K562 (cell line): Measurements from ENCODE around the gene RHNO1. TPM values are rescaled to one million over a fixed set of nuclear protein-coding genes. Genes with fewer than 3 reads are reported as not detected.
A peak's percentile ranks its signal among the peaks of the same experiment; 100 is the strongest.

Experiments used
- MYC ChIP-seq, 2 experiments: fragments of 250-450 bp in 1 of 2; sonication (Bioruptor Pico) in 1 of 2; IDR thresholded peaks; 2 replicates each; pipeline versions ENCODE4 v1.5.1 to v1.6.1; 2012 to 2021; ENCODE audit warnings: low read depth in 2 of 2, borderline replicate concordance in 1 of 2, improper control_type of control experiment in 1 of 2, low read length in 1 of 2, mild to moderate bottlenecking in 1 of 2, moderate library complexity in 1 of 2
- POLR2G ChIP-seq: fragments of 200-400 bp; formaldehyde crosslinking; IDR thresholded peaks from 2 replicates; pipeline ENCODE4 v1.6.1; 2017; ENCODE audit warnings: low read depth, mild to moderate bottlenecking, antibody characterized with exemption, low read length, moderate library complexity
- RBFOX2 ChIP-seq: fragments of 200-400 bp; formaldehyde crosslinking; IDR thresholded peaks from 2 replicates; pipeline ENCODE4 v1.6.1; 2017; ENCODE audit warnings: low read depth, mild to moderate bottlenecking, low read length, moderate library complexity
- SIN3A ChIP-seq, 2 experiments: fragments of 150-350 bp in 1 of 2; IDR thresholded peaks; 2 replicates each; pipeline ENCODE4 v1.6.1; 2011 to 2016; ENCODE audit warnings: borderline replicate concordance in 2 of 2, low read depth in 2 of 2, low read length in 2 of 2, mild to moderate bottlenecking in 2 of 2, moderate library complexity in 2 of 2; ENCODE audit not compliant: control insufficient read depth in 1 of 2
- TEAD1 ChIP-seq, 2 experiments: fragments of 450-650 bp in 1 of 2; sonication (generic) in 1 of 2; formaldehyde crosslinking; IDR thresholded peaks; 2 replicates each; pipeline versions ENCODE4 v1.4.0 to v1.8.0; 2020 to 2022; ENCODE audit warnings: mild to moderate bottlenecking in 2 of 2, missing genetic modification reagents in 1 of 2
- ZNF224 ChIP-seq: sonication (generic); formaldehyde crosslinking; IDR thresholded peaks from 2 replicates; pipeline ENCODE4 v1.8.0; 2022; ENCODE audit warnings: mild to moderate bottlenecking, missing genetic modification reagents
- polyA plus RNA-seq, 8 experiments: library from polyadenylated mRNA; depleted of rRNA in 4 of 8; stranded (reverse) in 5 of 8; unstranded in 3 of 8; fragments of >200 nt; fragmentation: Nextera tagmentation in 2 of 8; fragmentation: Illumina TruSeq in 1 of 8; extraction: Ambion mirVana in 2 of 8; extraction: Trizol in 1 of 8; gene quantifications; 2 replicates each; pipeline versions ENCODE4 v1.2.1 to v1.2.3, GENCODE V29; 2011 to 2014; ENCODE audit warnings: inconsistent platforms in 1 of 8, missing spikeins in 1 of 8
- total RNA-seq, 7 experiments: library from RNA; depleted of rRNA in 6 of 7; stranded (reverse); fragments of >200 nt in 6 of 7; fragmentation: Illumina TruSeq in 2 of 7; extraction: Trizol in 2 of 7; gene quantifications; 2 replicates each; pipeline versions ENCODE4 v1.2.1 to v1.2.3, GENCODE V29; 2011 to 2021; ENCODE audit warnings: low replicate concordance in 1 of 7
- TF ChIP-seq, protein P1 (sequence below), 3 experiments: fragments of 200-800 bp in 1 of 3; fragments of 250-450 bp in 1 of 3; fragments of 450-650 bp in 1 of 3; sonication (Bioruptor Pico) in 1 of 3; sonication (Bioruptor generic) in 1 of 3; formaldehyde crosslinking in 1 of 3; IDR thresholded peaks; 2 replicates each; pipeline versions ENCODE4 v1.6.1 to v1.8.0; 2016 to 2022; ENCODE audit warnings: mild to moderate bottlenecking in 2 of 3, missing genetic modification characterization in 2 of 3, missing compliant biosample characterization in 1 of 3, moderate library complexity in 1 of 3
- TF ChIP-seq, protein P2 (sequence below): fragments of 450-650 bp; formaldehyde crosslinking; IDR thresholded peaks from 2 replicates; pipeline ENCODE4 v1.4.0; 2020; ENCODE audit warnings: mild to moderate bottlenecking, mixed read lengths
- TF ChIP-seq, protein P3 (sequence below): sonication (generic); formaldehyde crosslinking; IDR thresholded peaks from 2 replicates; pipeline ENCODE4 v1.8.0; 2023; ENCODE audit warnings: mild to moderate bottlenecking, missing genetic modification reagents
- TF ChIP-seq, protein P4 (sequence below): sonication (generic); formaldehyde crosslinking; IDR thresholded peaks from 2 replicates; pipeline ENCODE4 v1.8.0; 2022; ENCODE audit warnings: mild to moderate bottlenecking, missing genetic modification reagents

RHNO1 gene
- total and polyA plus RNA-seq, 9 of the 15 experiments (the other 6 are each of a cell fraction or from before 2014, with no cell fraction given): 20.8 to 62.7 (median 28.8) TPM

DNA sequence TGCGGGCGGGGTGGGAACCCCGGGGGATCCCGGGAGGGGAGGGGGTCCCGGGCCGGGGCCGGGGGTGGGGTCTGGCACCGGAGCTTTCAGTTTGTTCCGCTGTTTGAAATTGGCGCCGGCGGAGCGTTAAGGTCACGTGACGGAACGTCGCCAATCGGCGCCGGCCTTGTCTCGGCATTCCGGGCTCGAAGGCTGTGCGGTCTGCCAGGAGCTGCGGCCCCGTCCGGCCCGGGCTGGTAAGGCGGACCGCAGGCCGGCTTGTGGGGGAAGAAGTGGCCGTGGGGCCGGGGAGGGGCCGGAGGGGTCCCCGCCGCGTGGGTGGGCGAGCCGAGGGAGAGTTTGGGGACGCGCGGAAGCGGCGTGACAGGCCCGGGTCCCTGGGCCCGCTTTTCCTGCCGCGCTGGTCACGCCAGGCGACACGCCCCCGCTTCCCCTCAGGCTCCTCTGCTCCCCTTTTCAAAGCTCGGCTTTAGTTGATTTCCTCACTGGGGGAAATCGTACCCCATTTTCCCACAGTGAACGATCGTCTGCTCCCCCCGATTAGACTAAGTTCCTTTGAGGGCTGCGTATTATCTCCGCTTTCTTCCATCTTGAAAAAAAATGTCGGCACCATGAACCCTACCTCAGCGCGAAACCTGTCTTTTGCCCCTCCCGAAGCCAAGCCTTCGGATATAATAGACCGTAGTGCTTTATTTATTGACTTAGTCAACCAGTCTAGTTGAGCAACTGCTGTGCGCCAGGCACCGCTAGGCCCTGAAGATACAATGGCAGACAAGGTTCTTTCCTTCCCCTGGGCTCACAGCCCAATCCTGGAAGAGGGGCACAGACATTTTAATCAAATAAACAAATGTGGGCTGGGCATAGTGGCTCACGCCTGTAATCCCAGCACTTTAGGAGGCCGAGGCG is at the start of gene RHNO1, which contains the start of gene FOXM1 (continued):
- TF ChIP-seq, protein P1, sequence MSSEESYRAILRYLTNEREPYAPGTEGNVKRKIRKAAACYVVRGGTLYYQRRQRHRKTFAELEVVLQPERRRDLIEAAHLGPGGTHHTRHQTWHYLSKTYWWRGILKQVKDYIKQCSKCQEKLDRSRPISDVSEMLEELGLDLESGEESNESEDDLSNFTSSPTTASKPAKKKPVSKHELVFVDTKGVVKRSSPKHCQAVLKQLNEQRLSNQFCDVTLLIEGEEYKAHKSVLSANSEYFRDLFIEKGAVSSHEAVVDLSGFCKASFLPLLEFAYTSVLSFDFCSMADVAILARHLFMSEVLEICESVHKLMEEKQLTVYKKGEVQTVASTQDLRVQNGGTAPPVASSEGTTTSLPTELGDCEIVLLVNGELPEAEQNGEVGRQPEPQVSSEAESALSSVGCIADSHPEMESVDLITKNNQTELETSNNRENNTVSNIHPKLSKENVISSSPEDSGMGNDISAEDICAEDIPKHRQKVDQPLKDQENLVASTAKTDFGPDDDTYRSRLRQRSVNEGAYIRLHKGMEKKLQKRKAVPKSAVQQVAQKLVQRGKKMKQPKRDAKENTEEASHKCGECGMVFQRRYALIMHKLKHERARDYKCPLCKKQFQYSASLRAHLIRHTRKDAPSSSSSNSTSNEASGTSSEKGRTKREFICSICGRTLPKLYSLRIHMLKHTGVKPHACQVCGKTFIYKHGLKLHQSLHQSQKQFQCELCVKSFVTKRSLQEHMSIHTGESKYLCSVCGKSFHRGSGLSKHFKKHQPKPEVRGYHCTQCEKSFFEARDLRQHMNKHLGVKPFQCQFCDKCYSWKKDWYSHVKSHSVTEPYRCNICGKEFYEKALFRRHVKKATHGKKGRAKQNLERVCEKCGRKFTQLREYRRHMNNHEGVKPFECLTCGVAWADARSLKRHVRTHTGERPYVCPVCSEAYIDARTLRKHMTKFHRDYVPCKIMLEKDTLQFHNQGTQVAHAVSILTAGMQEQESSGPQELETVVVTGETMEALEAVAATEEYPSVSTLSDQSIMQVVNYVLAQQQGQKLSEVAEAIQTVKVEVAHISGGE (CRISPR knock-in tag; IDR thresholded peaks at IDR 0.05): peak in 1 of 3 experiments; percentile 35; a peak in 1 of 6 replicates
- TF ChIP-seq, protein P2, sequence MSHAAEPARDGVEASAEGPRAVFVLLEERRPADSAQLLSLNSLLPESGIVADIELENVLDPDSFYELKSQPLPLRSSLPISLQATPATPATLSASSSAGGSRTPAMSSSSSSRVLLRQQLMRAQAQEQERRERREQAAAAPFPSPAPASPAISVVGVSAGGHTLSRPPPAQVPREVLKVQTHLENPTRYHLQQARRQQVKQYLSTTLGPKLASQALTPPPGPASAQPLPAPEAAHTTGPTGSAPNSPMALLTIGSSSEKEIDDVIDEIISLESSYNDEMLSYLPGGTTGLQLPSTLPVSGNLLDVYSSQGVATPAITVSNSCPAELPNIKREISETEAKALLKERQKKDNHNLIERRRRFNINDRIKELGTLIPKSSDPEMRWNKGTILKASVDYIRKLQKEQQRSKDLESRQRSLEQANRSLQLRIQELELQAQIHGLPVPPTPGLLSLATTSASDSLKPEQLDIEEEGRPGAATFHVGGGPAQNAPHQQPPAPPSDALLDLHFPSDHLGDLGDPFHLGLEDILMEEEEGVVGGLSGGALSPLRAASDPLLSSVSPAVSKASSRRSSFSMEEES (CRISPR knock-in tag): peak; percentile 99
- TF ChIP-seq, protein P3, sequence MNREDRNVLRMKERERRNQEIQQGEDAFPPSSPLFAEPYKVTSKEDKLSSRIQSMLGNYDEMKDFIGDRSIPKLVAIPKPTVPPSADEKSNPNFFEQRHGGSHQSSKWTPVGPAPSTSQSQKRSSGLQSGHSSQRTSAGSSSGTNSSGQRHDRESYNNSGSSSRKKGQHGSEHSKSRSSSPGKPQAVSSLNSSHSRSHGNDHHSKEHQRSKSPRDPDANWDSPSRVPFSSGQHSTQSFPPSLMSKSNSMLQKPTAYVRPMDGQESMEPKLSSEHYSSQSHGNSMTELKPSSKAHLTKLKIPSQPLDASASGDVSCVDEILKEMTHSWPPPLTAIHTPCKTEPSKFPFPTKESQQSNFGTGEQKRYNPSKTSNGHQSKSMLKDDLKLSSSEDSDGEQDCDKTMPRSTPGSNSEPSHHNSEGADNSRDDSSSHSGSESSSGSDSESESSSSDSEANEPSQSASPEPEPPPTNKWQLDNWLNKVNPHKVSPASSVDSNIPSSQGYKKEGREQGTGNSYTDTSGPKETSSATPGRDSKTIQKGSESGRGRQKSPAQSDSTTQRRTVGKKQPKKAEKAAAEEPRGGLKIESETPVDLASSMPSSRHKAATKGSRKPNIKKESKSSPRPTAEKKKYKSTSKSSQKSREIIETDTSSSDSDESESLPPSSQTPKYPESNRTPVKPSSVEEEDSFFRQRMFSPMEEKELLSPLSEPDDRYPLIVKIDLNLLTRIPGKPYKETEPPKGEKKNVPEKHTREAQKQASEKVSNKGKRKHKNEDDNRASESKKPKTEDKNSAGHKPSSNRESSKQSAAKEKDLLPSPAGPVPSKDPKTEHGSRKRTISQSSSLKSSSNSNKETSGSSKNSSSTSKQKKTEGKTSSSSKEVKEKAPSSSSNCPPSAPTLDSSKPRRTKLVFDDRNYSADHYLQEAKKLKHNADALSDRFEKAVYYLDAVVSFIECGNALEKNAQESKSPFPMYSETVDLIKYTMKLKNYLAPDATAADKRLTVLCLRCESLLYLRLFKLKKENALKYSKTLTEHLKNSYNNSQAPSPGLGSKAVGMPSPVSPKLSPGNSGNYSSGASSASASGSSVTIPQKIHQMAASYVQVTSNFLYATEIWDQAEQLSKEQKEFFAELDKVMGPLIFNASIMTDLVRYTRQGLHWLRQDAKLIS: peak; percentile 47; the same call in 1 of the 2 replicates
- TF ChIP-seq RBFOX2: peak; percentile 89
- TF ChIP-seq TEAD1 (CRISPR knock-in tag; IDR thresholded peaks at IDR 0.05): peak in 1 of 2 experiments; percentile 89; a peak in 1 of 4 replicates
- TF ChIP-seq, protein P4, sequence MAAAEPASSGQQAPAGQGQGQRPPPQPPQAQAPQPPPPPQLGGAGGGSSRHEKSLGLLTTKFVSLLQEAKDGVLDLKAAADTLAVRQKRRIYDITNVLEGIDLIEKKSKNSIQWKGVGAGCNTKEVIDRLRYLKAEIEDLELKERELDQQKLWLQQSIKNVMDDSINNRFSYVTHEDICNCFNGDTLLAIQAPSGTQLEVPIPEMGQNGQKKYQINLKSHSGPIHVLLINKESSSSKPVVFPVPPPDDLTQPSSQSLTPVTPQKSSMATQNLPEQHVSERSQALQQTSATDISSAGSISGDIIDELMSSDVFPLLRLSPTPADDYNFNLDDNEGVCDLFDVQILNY (CRISPR knock-in tag): 0 out of 2 replicates have a peak, but pooled peaks have one; percentile 16
- no peak for TF ChIP-seq ZNF224 (CRISPR knock-in tag)
- TF ChIP-seq MYC (IDR thresholded peaks at IDR 0.05; ENCODE audit: low read depth, low read length): 0 out of 2 replicates have a peak, but pooled peaks have one; percentile 45
- TF ChIP-seq MYC (CRISPR knock-in tag; IDR thresholded peaks at IDR 0.05; ENCODE audit: borderline replicate concordance, low read depth): no peak
- peak; percentile 92 for TF ChIP-seq POLR2G
- 0 out of 4 replicates have a peak, but pooled peaks of 1 of the 2 experiments have one; percentile 56 for TF ChIP-seq SIN3A (IDR thresholded peaks at IDR 0.05; ENCODE audit: borderline replicate concordance in 2 of 2, control insufficient read depth in 1 of 2, low read depth in 2 of 2, low read length in 2 of 2)
